Loucy (cell line): ENCODE results near the gene ATP11A.

Source experiments
- H2AFZ ChIP-seq: fragments of 200-600 bp; sonication (generic); 2 replicates; pipeline ENCODE4 v1.6.0; 2016; ENCODE audit warnings: antibody characterized with exemption, mild to moderate bottlenecking, low read length, moderate library complexity
- H3F3A ChIP-seq: fragments of 200-600 bp; 2 replicates; pipeline ENCODE4 v1.6.0; 2016; ENCODE audit warnings: antibody characterized with exemption, low read depth, mild to moderate bottlenecking
- H3K27me3 ChIP-seq: fragments of 200-600 bp; sonication (generic); 2 replicates; pipeline ENCODE4 v1.6.1; 2014; ENCODE audit warnings: low read length, mild to moderate bottlenecking; ENCODE audit not compliant: insufficient read depth, poor library complexity, severe bottlenecking
- H3K36me3 ChIP-seq: fragments of 200-600 bp; sonication (generic); 2 replicates; pipeline ENCODE4 v1.6.1; 2016; ENCODE audit warnings: low read length; ENCODE audit not compliant: insufficient read depth
- H3K4me1 ChIP-seq: fragments of 200-600 bp; sonication (generic); 2 replicates; pipeline ENCODE4 v1.5.1; 2014; ENCODE audit warnings: low read length, mild to moderate bottlenecking; ENCODE audit not compliant: insufficient read depth, poor library complexity, severe bottlenecking
- H3K4me2 ChIP-seq: fragments of 200-600 bp; sonication (generic); 2 replicates; pipeline ENCODE4 v1.6.0; 2014; ENCODE audit warnings: antibody characterized with exemption, low read length, low read depth, mild to moderate bottlenecking; ENCODE audit not compliant: poor library complexity, severe bottlenecking
- H3K4me3 ChIP-seq: fragments of 200-600 bp; sonication (generic); 2 replicates; pipeline ENCODE4 v1.5.1; 2014; ENCODE audit warnings: low read length, mild to moderate bottlenecking, mixed read lengths; ENCODE audit not compliant: poor library complexity, severe bottlenecking
- H3K79me2 ChIP-seq: fragments of 200-600 bp; sonication (generic); 2 replicates; pipeline ENCODE4 v1.6.1; 2014; ENCODE audit warnings: low read length; ENCODE audit not compliant: insufficient read depth
- H3K9ac ChIP-seq: fragments of 200-600 bp; sonication (generic); 2 replicates; pipeline ENCODE4 v1.6.0; 2014; ENCODE audit warnings: mild to moderate bottlenecking, low read depth, low read length, moderate library complexity; ENCODE audit not compliant: poor library complexity, severe bottlenecking
- H3K9me2 ChIP-seq: fragments of 200-600 bp; sonication (generic); replicated peaks from 2 replicates; pipeline ENCODE4 v1.6.1; 2016; ENCODE audit warnings: low read depth, low read length, mixed read lengths
- H3K9me3 ChIP-seq: fragments of 200-600 bp; sonication (generic); 2 replicates; pipeline ENCODE4 v1.6.1; 2014; ENCODE audit warnings: mild to moderate bottlenecking, antibody characterized with exemption, low read length, low read depth; ENCODE audit not compliant: insufficient read depth
- H4K20me1 ChIP-seq: fragments of 200-600 bp; sonication (generic); 2 replicates; pipeline ENCODE4 v1.6.0; 2014; ENCODE audit warnings: antibody characterized with exemption, low read length, mild to moderate bottlenecking; ENCODE audit not compliant: insufficient read depth, poor library complexity, severe bottlenecking
- EZH2phosphoT487 ChIP-seq: fragments of 200-600 bp; IDR thresholded peaks from 2 replicates; pipeline ENCODE4 v1.6.1; 2018; ENCODE audit warnings: antibody characterized with exemption, mild to moderate bottlenecking, moderate library complexity, borderline replicate concordance
- TF ChIP-seq, protein P1 (sequence below): fragments of 200-600 bp; sonication (generic); conservative IDR thresholded peaks from 2 replicates; pipeline ENCODE4 v1.5.1; 2014; ENCODE audit warnings: mild to moderate bottlenecking, antibody characterized with exemption, low read length

Gene ATP11A

DNA sequence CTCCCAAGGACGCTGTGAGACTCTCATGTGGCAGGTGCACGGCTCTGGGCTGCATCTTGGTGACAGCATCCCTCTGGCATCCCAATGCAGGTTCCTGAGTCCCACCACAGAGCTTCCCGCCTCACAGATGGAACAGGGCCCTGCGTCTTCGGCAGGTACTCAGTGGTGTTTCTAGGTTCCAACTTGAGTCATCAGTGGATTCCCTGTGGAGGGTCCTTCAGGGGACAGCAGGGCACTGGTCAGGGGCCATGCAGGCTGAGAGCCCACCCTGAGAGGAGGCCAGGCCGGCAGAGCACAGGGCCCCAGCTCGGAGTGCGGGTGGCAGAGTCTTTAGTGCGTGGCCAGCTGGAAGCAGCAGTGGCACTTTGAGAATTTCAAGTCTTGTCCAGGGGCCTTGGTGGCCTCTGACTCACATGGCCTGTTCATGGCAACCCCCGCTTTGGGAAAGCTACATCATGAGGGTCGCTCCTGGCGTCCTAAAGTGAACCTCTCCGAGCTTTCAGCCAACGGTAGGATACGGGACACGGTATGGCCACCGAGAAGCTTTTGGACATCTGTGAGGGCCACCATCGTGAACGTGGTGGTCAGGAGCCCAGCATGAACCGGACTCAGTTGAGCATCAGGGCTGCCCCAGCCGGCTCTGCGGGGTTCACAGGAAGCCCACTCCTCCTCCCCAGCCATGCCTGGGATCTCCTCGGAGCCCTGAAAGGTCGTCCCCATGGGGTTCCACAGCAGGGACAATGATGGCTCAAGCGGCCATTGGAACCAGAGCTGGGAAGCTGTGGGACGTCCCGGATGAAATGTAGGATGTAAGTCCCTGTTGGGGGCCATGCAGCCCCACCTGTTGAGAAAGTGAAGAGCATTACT, 207.1 kb downstream of the ATP11A start:
- Histone ChIP-seq H3F3A (no peaks in the 10 kb centered on the region), H3K4me1 (no peaks in the 10 kb centered on the region), H3K9me2 (no peaks in the 10 kb centered on the region), H3K79me2 (no peaks in the 10 kb centered on the region), H3K9ac (no peak overlapping the region), H3K4me3 (no peak overlapping the region), H2AFZ (no peak overlapping the region), H4K20me1 (no peaks in the 10 kb centered on the region), H3K9me3 (no peaks in the 10 kb centered on the region), H3K27me3 (no peaks in the 10 kb centered on the region), H3K4me2 (no peak overlapping the region), H3K36me3 (no peaks in the 10 kb centered on the region)
- TF ChIP-seq EZH2phosphoT487, result no peak

DNA sequence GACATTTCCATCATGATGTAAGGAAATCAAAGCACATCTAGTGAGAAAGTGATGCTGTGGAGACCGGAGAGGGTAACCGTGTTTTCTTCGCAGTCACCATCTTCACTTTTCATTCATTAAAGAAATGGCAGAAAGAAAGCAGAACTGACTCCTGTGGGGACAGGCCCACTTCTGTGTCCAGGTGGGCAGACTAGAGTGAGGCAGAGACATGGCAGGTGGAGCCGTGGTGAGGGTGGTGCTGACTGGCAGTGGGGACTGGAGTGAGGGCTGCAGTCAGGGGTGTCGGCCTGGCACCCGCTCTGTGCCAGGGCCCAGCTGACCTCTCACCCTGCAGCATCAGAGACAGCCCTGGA, 207.7 kb downstream of the ATP11A start:
- Histone ChIP-seq H4K20me1 (no peaks in the 10 kb centered on the region), H3K9me2 (no peaks in the 10 kb centered on the region), H3K4me1 (no peaks in the 10 kb centered on the region), H3K9me3 (no peaks in the 10 kb centered on the region), H3K27me3 (no peaks in the 10 kb centered on the region), H3K4me2 (no peak overlapping the region), H3F3A (no peaks in the 10 kb centered on the region), H3K9ac (no peak overlapping the region), H2AFZ (no peak overlapping the region), H3K4me3 (no peak overlapping the region), H3K79me2 (no peaks in the 10 kb centered on the region), H3K36me3 (no peaks in the 10 kb centered on the region)
- TF ChIP-seq, protein P1, sequence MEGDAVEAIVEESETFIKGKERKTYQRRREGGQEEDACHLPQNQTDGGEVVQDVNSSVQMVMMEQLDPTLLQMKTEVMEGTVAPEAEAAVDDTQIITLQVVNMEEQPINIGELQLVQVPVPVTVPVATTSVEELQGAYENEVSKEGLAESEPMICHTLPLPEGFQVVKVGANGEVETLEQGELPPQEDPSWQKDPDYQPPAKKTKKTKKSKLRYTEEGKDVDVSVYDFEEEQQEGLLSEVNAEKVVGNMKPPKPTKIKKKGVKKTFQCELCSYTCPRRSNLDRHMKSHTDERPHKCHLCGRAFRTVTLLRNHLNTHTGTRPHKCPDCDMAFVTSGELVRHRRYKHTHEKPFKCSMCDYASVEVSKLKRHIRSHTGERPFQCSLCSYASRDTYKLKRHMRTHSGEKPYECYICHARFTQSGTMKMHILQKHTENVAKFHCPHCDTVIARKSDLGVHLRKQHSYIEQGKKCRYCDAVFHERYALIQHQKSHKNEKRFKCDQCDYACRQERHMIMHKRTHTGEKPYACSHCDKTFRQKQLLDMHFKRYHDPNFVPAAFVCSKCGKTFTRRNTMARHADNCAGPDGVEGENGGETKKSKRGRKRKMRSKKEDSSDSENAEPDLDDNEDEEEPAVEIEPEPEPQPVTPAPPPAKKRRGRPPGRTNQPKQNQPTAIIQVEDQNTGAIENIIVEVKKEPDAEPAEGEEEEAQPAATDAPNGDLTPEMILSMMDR, result no peak
- TF ChIP-seq EZH2phosphoT487, result no peak

DNA sequence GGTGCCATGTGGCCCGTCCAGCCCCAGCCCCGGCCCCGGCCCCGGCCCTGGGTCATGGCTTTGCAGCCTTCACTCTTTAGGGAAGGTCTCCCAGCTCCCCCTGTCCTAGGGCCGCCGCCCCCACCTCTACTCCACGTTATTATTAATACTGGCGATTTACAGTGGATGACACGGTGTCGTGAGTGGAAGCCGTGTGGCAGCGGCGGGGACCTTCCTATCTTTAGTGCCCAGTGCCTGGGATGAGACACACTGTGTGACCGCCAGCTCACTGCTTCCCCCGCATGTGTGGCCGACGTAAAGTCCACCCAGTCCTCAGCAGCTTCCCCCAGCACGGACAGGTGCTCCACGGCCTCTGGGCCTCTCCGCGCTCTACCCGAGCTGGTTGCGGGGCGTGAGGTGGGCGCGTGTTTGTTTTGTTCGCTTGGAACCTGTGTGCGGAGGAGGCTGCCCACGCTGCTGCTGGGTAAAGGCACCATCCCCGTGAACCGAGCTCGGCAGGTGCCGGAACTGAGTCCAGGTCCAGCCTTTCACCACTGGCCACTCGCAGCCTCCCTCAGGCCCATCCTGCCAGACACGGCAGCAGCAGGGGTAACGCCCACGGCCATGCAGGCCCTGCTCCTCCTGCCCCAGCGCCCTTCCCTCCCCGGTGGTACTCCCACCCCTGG, 208.2 kb downstream of the ATP11A start:
- Histone ChIP-seq H3K9ac (no peak overlapping the region), H2AFZ (no peak overlapping the region), H3K9me2 (no peaks in the 10 kb centered on the region), H3K9me3 (no peaks in the 10 kb centered on the region), H3K4me2 (no peak overlapping the region), H3K36me3 (no peaks in the 10 kb centered on the region), H3K4me1 (no peaks in the 10 kb centered on the region), H3K4me3 (no peak overlapping the region), H3K27me3 (no peaks in the 10 kb centered on the region), H3F3A (no peaks in the 10 kb centered on the region), H3K79me2 (no peaks in the 10 kb centered on the region), H4K20me1 (no peaks in the 10 kb centered on the region)
- TF ChIP-seq, protein P1, result no peak
- no peak for TF ChIP-seq EZH2phosphoT487
